Measurements from ENCODE around the gene POU2F3. TPM values are rescaled to one million over a fixed set of nuclear protein-coding genes. Genes with fewer than 3 reads are reported as not detected.

The POU2F3 gene
- total and polyA plus RNA-seq, 2 of the 13 experiments (the other 11 are each of a cell fraction or from before 2014, with no cell fraction given) = not detected

- TF ChIP-seq MYPOP (CRISPR knock-in tag; IDR thresholded peaks at IDR 0.05) (no peak), PCBP2 (optimal IDR thresholded peaks at IDR 0.05; ENCODE audit: low read depth, low read length, poor library complexity, severe bottlenecking) (no peak), NFRKB (IDR thresholded peaks at IDR 0.05) (no peak), ZNF142 (CRISPR knock-in tag; IDR thresholded peaks at IDR 0.05) (no peak), NRL (CRISPR knock-in tag; IDR thresholded peaks at IDR 0.05; ENCODE audit: borderline replicate concordance) (no peak)
Observed at GRCh38 chr11:120305286-120305685, 65.3 kb downstream of the POU2F3 start (continued).
